ENCODE results near the gene SMIM12. TPM values are rescaled to one million over a fixed set of nuclear protein-coding genes. Genes with fewer than 3 reads are reported as not detected.
A peak's percentile ranks its signal among the peaks of the same experiment; 100 is the strongest.

SMIM12 gene, protein sequence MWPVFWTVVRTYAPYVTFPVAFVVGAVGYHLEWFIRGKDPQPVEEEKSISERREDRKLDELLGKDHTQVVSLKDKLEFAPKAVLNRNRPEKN
- polyA plus RNA-seq (2013) = 26.4 TPM

DNA sequence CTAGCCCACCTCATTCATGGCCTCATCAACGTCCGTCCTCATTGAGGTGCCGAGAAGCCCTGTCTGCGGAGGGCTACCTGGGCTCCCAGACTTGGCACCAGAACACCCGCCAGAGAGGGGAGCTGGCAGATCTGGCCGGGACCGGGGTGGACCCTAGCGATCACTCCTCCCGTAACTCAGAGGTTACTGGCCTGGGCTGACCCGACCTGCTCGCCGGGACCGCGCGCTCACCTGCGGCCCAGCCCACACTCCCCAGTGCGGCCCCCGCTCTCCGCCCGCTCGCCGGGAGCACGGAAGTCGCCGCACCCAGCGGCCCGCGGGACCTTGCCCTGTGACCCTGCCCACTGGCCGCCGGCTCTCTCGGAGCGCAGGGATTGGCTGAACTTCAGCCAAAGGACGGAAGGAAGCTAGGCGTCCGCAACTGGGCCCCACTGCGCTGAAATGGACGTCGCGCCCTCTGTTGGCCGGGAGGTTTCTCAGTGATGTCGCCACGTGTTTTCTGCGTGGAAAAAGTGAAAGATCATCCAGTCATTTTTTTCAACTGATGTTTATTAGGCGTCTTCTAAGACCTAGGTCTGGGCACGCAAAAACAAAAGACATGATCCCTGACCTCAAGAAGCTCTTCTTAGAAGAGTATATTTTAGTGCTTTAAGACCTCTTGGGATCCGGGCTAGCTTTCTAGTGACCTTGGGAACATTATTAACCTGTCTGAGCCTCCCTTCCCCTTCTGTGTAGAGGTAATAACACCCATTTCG lies at the start of gene SMIM12:
Gene SMIM12 (minus strand): TSS at position 304 of the 755 bp plus-strand sequence. CDS start 3,772 bp downstream, outside the sequence.
- CTCF ChIA-PET = interaction anchor here (0.7 to 1.7 kb wide), 7 partner anchors 15 to 442 kb away, joined by 3 to 4 read pairs (median 3); no protein-coding TSS in a partner anchor

DNA sequence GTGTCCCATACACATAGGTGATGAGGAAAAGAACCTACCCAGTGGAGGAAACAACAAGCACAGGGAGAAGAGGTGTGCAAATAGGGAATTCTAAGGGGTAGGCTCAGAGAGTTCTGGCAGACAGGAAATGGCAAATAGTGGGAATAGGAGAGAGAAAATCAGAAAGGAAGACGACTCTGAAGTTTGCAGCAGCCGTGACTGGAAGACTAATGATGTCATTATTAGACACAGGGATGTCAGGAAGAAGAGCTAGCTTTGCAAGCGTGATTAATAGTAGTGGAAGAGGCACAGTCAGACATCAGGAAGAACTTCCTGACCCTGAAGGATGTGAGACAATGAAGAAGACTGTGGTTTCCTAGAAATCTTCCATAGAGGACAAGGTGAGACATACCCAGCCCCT lies 48.8 kb upstream of the SMIM12 start:
- POLR2A ChIA-PET = interaction anchor here (0.5 kb wide), 1 partner anchor 123 kb away, joined by 3 read pairs; the partner anchor contains the start of gene ZMYM6
- H3K4me1 ChIP-seq (ENCODE audit: control extremely low read depth in 1 of 4, control insufficient read depth in 4 of 4, insufficient read depth in 4 of 4, low read length in 3 of 4) = no peaks in the 10 kb centered on the region
- H3K27me3 ChIP-seq (replicated peaks in 2 of 5; ENCODE audit: control insufficient read depth in 4 of 5, insufficient read depth in 5 of 5, low read length in 4 of 5) = peaks cover 0 to 3% (median 2%) of the 10 kb centered on the region in 5 experiments
- no peak overlapping the region for H3K4me3 ChIP-seq (ENCODE audit: control insufficient read depth in 1 of 7, extremely low read depth in 1 of 7, insufficient read depth in 4 of 7, low read depth in 2 of 7, low read length in 6 of 7)
- WGBS (ENCODE audit: insufficient coverage) = 86% methylated on average over 3 of the region's 3 CpGs
- H3K36me3 ChIP-seq (ENCODE audit: control insufficient read depth in 4 of 4, insufficient read depth in 4 of 4, low read length in 3 of 4) = no peaks in the 10 kb centered on the region
- no peak for DNase-seq
- CTCF ChIA-PET = no interaction called here
- H3K9me3 ChIP-seq (ENCODE audit: control extremely low read depth in 1 of 5, control insufficient read depth in 4 of 5, insufficient read depth in 2 of 5, low read depth in 1 of 5, low read length in 4 of 5) = no peaks in the 10 kb centered on the region
- H3K27ac ChIP-seq (ENCODE audit: insufficient read depth in 1 of 2, low read depth in 1 of 2, low read length in 2 of 2, poor library complexity in 1 of 2, severe bottlenecking in 2 of 2) = no peak overlapping the region

More for the DNA sequence above, at the start of gene SMIM12:
- POLR2A ChIA-PET = no interaction called here
- Histone ChIP-seq H3K4me1 (ENCODE audit: control extremely low read depth in 1 of 4, control insufficient read depth in 4 of 4, insufficient read depth in 4 of 4, low read length in 3 of 4) (peaks cover 12 to 23% (median 17%) of the 10 kb centered on the region in 4 experiments), H3K27ac (ENCODE audit: insufficient read depth in 1 of 2, low read depth in 1 of 2, low read length in 2 of 2, poor library complexity in 1 of 2, severe bottlenecking in 2 of 2) (peak within 1 kb of the TSS; percentile 71 to 90), H3K4me3 (ENCODE audit: control insufficient read depth in 1 of 7, extremely low read depth in 1 of 7, insufficient read depth in 4 of 7, low read depth in 2 of 7, low read length in 6 of 7) (peak within 1 kb of the TSS; percentile 84 to 99 (median 95)), H3K36me3 (ENCODE audit: control insufficient read depth in 4 of 4, insufficient read depth in 4 of 4, low read length in 3 of 4) (peaks cover 4 to 18% (median 13%) of the 10 kb centered on the region in 4 experiments), H3K9me3 (ENCODE audit: control extremely low read depth in 1 of 5, control insufficient read depth in 4 of 5, insufficient read depth in 2 of 5, low read depth in 1 of 5, low read length in 4 of 5) (no peaks in the 10 kb centered on the region), H3K27me3 (replicated peaks in 2 of 5; ENCODE audit: control insufficient read depth in 4 of 5, insufficient read depth in 5 of 5, low read length in 4 of 5) (no peaks in the 10 kb centered on the region)
- peak; percentile 86 to 92 (median 90) for DNase-seq
- under 1% methylated on average over 39 of the region's 47 CpGs for WGBS (ENCODE audit: insufficient coverage)

DNA sequence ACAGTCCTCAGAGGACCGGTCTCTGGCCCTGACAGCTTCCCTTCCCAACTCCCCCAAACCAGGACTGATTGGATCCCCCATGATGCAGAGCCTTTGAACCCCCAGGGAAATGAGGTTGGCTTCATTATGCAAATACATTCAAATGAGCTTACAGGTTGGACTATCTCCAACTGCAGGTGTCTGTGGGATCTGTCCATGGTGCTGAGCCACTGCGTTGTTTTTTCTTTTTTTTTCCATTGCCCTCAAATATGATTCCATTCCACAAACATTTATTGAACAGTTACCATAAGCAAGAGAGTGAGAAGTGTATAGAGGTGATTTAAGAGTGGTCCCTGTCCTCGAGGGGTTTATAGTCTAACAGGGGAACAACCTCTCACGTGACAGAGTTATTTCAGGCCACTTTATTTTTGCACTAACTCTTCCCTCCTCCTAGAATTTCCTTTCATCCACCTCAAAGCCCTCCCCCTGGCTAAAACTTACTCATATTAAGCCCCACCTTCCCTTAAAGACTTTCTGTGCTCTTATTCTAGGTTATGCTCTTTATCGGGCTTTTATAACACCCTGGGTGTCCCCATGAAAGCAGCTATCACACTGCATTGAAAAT lies 48.0 kb upstream of the SMIM12 start:
- Histone ChIP-seq H3K27ac (ENCODE audit: insufficient read depth in 1 of 2, low read depth in 1 of 2, low read length in 2 of 2, poor library complexity in 1 of 2, severe bottlenecking in 2 of 2) (no peak overlapping the region), H3K9me3 (ENCODE audit: control extremely low read depth in 1 of 5, control insufficient read depth in 4 of 5, insufficient read depth in 2 of 5, low read depth in 1 of 5, low read length in 4 of 5) (no peaks in the 10 kb centered on the region), H3K4me3 (ENCODE audit: control insufficient read depth in 1 of 7, extremely low read depth in 1 of 7, insufficient read depth in 4 of 7, low read depth in 2 of 7, low read length in 6 of 7) (no peak overlapping the region), H3K36me3 (ENCODE audit: control insufficient read depth in 4 of 4, insufficient read depth in 4 of 4, low read length in 3 of 4) (no peaks in the 10 kb centered on the region), H3K27me3 (replicated peaks in 2 of 5; ENCODE audit: control insufficient read depth in 4 of 5, insufficient read depth in 5 of 5, low read length in 4 of 5) (peaks cover 0 to 6% (median 2%) of the 10 kb centered on the region in 5 experiments), H3K4me1 (ENCODE audit: control extremely low read depth in 1 of 4, control insufficient read depth in 4 of 4, insufficient read depth in 4 of 4, low read length in 3 of 4) (no peaks in the 10 kb centered on the region)
- 86% methylated on average over 3 of the region's 5 CpGs for WGBS (ENCODE audit: insufficient coverage)
- ChIA-PET POLR2A (no interaction called here), CTCF (no interaction called here)
- DNase-seq = peak in 2 of 3 donors; percentile 46 to 48

DNA sequence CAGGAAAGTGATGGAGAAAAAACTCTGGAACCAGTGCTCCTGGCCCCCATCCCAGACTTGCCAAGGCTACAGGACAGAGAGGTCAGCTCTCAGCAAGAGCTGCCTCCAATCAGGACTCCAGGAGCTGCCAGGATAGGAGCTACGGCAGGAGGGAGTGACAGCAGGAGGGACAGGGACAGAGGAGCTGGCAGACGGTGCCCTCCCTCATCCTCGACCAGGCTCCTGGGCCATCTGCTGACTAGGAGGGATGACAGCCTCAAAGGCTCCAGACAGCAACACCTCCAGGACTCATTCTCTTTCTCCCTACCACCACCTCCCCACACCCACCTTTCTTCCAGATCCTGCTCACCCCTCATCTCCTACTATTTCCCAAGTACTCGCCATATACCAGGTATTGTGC lies 47.2 kb upstream of the SMIM12 start:
- Histone ChIP-seq H3K4me3 (ENCODE audit: control insufficient read depth in 1 of 7, extremely low read depth in 1 of 7, insufficient read depth in 4 of 7, low read depth in 2 of 7, low read length in 6 of 7) (no peak overlapping the region), H3K4me1 (ENCODE audit: control extremely low read depth in 1 of 4, control insufficient read depth in 4 of 4, insufficient read depth in 4 of 4, low read length in 3 of 4) (no peaks in the 10 kb centered on the region), H3K27me3 (replicated peaks in 2 of 5; ENCODE audit: control insufficient read depth in 4 of 5, insufficient read depth in 5 of 5, low read length in 4 of 5) (peaks cover 0 to 9% (median 2%) of the 10 kb centered on the region in 5 experiments), H3K36me3 (ENCODE audit: control insufficient read depth in 4 of 4, insufficient read depth in 4 of 4, low read length in 3 of 4) (no peaks in the 10 kb centered on the region), H3K9me3 (ENCODE audit: control extremely low read depth in 1 of 5, control insufficient read depth in 4 of 5, insufficient read depth in 2 of 5, low read depth in 1 of 5, low read length in 4 of 5) (no peaks in the 10 kb centered on the region), H3K27ac (ENCODE audit: insufficient read depth in 1 of 2, low read depth in 1 of 2, low read length in 2 of 2, poor library complexity in 1 of 2, severe bottlenecking in 2 of 2) (no peak overlapping the region)
- DNase-seq = no peak
- 63% methylated on average over 2 of the region's 4 CpGs for WGBS (ENCODE audit: insufficient coverage)
- POLR2A ChIA-PET = no interaction called here
- CTCF ChIA-PET = interaction anchor here (1.4 kb wide), 1 partner anchor 12 kb away, joined by 3 read pairs; no protein-coding TSS in a partner anchor

DNA sequence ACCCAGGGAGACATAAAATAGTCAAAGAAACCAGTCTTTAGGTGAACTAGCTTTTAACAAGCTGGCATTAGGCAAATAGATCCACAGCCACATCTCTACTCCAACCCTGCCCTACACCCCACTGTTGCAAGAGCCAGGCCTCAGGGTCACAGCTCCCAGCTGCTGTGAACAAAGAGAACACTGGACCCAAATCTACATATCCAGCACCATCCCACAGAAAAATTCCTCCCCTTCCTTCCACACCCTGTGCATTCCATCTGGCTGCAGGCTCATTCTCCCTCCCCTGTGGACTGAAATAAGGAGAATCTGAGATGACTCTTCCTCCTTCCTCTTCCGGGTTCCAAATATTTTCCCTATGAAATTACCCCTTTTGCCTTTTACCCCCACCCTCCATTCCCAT lies 46.7 kb upstream of the SMIM12 start:
- peaks cover under 1 to 13% (median 2%) of the 10 kb centered on the region in 5 experiments for H3K27me3 ChIP-seq (replicated peaks in 2 of 5; ENCODE audit: control insufficient read depth in 4 of 5, insufficient read depth in 5 of 5, low read length in 4 of 5)
- no peak for DNase-seq
- H3K36me3 ChIP-seq (ENCODE audit: control insufficient read depth in 4 of 4, insufficient read depth in 4 of 4, low read length in 3 of 4) = no peaks in the 10 kb centered on the region
- ChIA-PET POLR2A (no interaction called here), CTCF (interaction anchor here (1.4 kb wide), 1 partner anchor 13 kb away, joined by 3 read pairs; no protein-coding TSS in a partner anchor)
- no CpG with 5 or more reads among the region's 1 CpG for WGBS (ENCODE audit: insufficient coverage)
- no peak overlapping the region for H3K4me3 ChIP-seq (ENCODE audit: control insufficient read depth in 1 of 7, extremely low read depth in 1 of 7, insufficient read depth in 4 of 7, low read depth in 2 of 7, low read length in 6 of 7)
- H3K4me1 ChIP-seq (ENCODE audit: control extremely low read depth in 1 of 4, control insufficient read depth in 4 of 4, insufficient read depth in 4 of 4, low read length in 3 of 4) = no peaks in the 10 kb centered on the region
- H3K9me3 ChIP-seq (ENCODE audit: control extremely low read depth in 1 of 5, control insufficient read depth in 4 of 5, insufficient read depth in 2 of 5, low read depth in 1 of 5, low read length in 4 of 5) = no peaks in the 10 kb centered on the region
- no peak overlapping the region for H3K27ac ChIP-seq (ENCODE audit: insufficient read depth in 1 of 2, low read depth in 1 of 2, low read length in 2 of 2, poor library complexity in 1 of 2, severe bottlenecking in 2 of 2)

DNA sequence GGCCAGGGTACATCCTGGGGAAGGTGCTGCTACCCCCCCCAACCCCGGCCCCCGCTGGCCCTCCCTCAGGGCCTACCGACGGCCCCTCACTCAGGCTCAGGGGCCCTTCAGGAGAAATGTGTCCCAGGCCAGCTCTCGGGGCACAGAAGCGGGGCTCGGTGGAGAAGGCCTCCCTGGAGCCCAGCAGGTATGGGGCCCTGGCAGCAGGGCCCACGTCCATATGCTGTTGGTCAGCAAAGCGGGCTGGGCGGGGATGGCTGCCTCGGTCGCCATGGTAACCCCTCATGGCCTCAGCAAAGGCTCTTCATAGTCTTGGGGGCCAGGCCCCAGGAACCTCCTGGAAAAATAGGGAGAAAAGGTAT lies 45.5 kb upstream of the SMIM12 start:
- no peak overlapping the region for H3K27ac ChIP-seq (ENCODE audit: insufficient read depth in 1 of 2, low read depth in 1 of 2, low read length in 2 of 2, poor library complexity in 1 of 2, severe bottlenecking in 2 of 2)
- WGBS (ENCODE audit: insufficient coverage) = 96% methylated on average over 10 of the region's 12 CpGs
- POLR2A ChIA-PET = no interaction called here

More for the DNA sequence above, 45.5 kb upstream of the SMIM12 start:
- Histone ChIP-seq H3K4me1 (ENCODE audit: control extremely low read depth in 1 of 4, control insufficient read depth in 4 of 4, insufficient read depth in 4 of 4, low read length in 3 of 4) (no peaks in the 10 kb centered on the region), H3K36me3 (ENCODE audit: control insufficient read depth in 4 of 4, insufficient read depth in 4 of 4, low read length in 3 of 4) (no peaks in the 10 kb centered on the region), H3K4me3 (ENCODE audit: control insufficient read depth in 1 of 7, extremely low read depth in 1 of 7, insufficient read depth in 4 of 7, low read depth in 2 of 7, low read length in 6 of 7) (no peak overlapping the region), H3K27me3 (replicated peaks in 2 of 5; ENCODE audit: control insufficient read depth in 4 of 5, insufficient read depth in 5 of 5, low read length in 4 of 5) (peaks cover 2 to 13% (median 2%) of the 10 kb centered on the region in 5 experiments), H3K9me3 (ENCODE audit: control extremely low read depth in 1 of 5, control insufficient read depth in 4 of 5, insufficient read depth in 2 of 5, low read depth in 1 of 5, low read length in 4 of 5) (no peaks in the 10 kb centered on the region)
- CTCF ChIA-PET = interaction anchor here (0.5 kb wide), 1 partner anchor 346 kb away, joined by 3 read pairs; no protein-coding TSS in a partner anchor
- no peak for DNase-seq

All from common myeloid progenitor, CD34-positive (primary cell).